ENCODE results near the gene FAM13C. TPM values are rescaled to one million over a fixed set of nuclear protein-coding genes. Genes with fewer than 3 reads are reported as not detected.
"Not testable (repeated sequence)": the region's sequence is repeated elsewhere in the genome, so short reads cannot be mapped to it uniquely, and the experiment has no call there.

Gene FAM13C
- total and polyA plus RNA-seq, 2 experiments from 2014 or later = 7.2 to 13.4 TPM

DNA sequence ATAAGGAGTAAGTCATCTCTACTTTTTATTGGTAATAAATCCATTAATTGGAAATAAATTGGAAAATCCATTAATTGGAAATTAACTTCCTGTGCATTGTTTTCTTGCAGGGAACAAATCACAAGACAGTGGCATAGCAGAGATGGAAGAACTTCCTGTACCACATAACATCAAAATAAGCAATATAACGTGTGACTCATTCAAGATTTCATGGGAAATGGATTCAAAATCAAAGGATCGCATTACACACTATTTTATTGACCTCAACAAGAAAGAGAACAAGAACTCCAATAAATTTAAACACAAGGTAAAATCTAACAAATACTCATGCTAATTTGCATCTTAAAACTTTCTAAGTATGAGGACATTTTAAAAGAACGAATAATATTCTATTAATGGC lies 128.2 kb downstream of the FAM13C start:
- H3K4me3 ChIP-seq = no peak overlapping the region

DNA sequence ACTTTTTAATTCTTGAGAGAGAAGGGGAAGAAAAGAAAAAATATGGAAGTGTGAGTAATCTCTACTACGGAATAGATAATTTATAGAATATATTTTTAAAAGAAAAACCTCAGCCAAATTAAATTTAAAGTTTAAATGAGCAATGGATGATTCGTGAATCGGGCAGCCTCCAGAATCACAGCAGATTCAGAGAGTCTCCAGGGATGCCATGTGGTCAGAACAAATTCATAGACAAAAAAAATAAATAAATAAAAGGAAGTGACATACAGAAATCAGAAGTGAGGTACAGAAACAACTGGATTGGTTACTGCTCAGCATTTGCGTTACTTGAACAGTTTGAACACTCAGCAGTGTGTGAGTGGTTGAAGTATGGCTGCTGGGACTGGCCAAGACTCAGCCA lies 132.9 kb downstream of the FAM13C start:
- Histone ChIP-seq H3K27me3 (no peaks in the 10 kb centered on the region), H3K9me3 (ENCODE audit: low read depth) (no peaks in the 10 kb centered on the region), H3K4me1 (ENCODE audit: low read depth) (no peaks in the 10 kb centered on the region), H3K36me3 (no peaks in the 10 kb centered on the region), H3K4me3 (no peak overlapping the region), H3K27ac (no peak overlapping the region)
- DNase-seq (ENCODE audit: low read depth in 1 of 2, low spot score in 1 of 2) = no peak
- TF ChIP-seq, protein P1, sequence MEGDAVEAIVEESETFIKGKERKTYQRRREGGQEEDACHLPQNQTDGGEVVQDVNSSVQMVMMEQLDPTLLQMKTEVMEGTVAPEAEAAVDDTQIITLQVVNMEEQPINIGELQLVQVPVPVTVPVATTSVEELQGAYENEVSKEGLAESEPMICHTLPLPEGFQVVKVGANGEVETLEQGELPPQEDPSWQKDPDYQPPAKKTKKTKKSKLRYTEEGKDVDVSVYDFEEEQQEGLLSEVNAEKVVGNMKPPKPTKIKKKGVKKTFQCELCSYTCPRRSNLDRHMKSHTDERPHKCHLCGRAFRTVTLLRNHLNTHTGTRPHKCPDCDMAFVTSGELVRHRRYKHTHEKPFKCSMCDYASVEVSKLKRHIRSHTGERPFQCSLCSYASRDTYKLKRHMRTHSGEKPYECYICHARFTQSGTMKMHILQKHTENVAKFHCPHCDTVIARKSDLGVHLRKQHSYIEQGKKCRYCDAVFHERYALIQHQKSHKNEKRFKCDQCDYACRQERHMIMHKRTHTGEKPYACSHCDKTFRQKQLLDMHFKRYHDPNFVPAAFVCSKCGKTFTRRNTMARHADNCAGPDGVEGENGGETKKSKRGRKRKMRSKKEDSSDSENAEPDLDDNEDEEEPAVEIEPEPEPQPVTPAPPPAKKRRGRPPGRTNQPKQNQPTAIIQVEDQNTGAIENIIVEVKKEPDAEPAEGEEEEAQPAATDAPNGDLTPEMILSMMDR (IDR thresholded peaks at IDR 0.05; ENCODE audit: low read depth, low read length) = no peak

More for the DNA sequence above, 128.2 kb downstream of the FAM13C start:
- H3K9me3 ChIP-seq (ENCODE audit: low read depth) = no peaks in the 10 kb centered on the region
- no peaks in the 10 kb centered on the region for H3K4me1 ChIP-seq (ENCODE audit: low read depth)
- no peak for DNase-seq (ENCODE audit: low read depth in 1 of 2, low spot score in 1 of 2)
- H3K27ac ChIP-seq = no peak overlapping the region
- no peaks in the 10 kb centered on the region for H3K27me3 ChIP-seq
- no peaks in the 10 kb centered on the region for H3K36me3 ChIP-seq
- TF ChIP-seq, protein P1 (IDR thresholded peaks at IDR 0.05; ENCODE audit: low read depth, low read length) = no peak

DNA sequence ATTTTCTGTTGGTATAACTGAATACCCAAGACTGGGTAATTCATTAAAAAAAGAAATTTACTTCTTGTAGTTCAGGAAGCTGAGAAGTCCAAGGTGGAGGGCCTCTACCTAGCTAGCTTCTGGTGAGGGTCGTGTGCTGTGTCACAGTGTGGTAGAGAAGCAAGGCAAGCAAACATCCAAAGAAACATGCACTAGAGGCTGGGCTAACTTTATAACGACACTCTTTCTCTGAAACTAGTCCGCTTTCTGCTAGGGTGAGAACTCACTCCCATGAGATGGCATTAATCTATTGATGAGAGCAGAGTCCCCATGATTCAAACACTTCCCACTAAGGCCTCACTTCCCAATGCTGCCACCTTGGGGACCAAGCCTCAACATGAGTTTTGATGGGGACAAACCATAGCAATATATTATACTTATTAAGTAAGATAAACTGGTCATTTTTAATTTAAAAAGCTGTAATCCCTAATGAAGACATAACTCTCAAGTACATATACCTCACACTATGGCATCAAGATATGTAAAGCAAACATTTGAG lies 135.1 kb downstream of the FAM13C start:
- no peak overlapping the region for H3K4me3 ChIP-seq
- no peaks in the 10 kb centered on the region for H3K27me3 ChIP-seq
- TF ChIP-seq, protein P1 (IDR thresholded peaks at IDR 0.05; ENCODE audit: low read depth, low read length) = no peak
- no peaks in the 10 kb centered on the region for H3K4me1 ChIP-seq (ENCODE audit: low read depth)
- H3K36me3 ChIP-seq = no peaks in the 10 kb centered on the region
- H3K9me3 ChIP-seq (ENCODE audit: low read depth) = no peaks in the 10 kb centered on the region
- DNase-seq (ENCODE audit: low read depth in 1 of 2, low spot score in 1 of 2) = no peak
- no peak overlapping the region for H3K27ac ChIP-seq

DNA sequence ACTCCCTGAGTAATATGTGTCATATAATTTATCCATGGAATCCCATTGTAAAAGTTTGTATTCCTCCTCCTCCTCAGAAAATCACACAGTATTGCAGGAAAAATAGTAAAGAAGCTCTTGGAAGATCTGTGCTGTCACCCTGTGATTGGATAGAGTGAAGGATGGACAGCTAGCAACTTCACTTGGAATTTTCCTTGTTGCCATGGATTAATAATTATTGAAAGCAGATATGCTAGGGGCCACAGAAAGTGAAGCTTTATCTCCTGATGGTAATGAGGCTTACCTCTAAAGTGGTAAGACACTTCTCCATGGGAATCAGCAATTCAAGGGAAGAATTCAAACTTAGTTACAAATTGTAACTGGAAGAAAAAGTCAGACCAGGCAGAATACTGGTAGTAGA lies 137.1 kb downstream of the FAM13C start:
- TF ChIP-seq, protein P1 (IDR thresholded peaks at IDR 0.05; ENCODE audit: low read depth, low read length) = no peak
- H3K4me3 ChIP-seq = no peak overlapping the region
- DNase-seq (ENCODE audit: low read depth in 1 of 2, low spot score in 1 of 2) = no peak
- H3K4me1 ChIP-seq (ENCODE audit: low read depth) = no peaks in the 10 kb centered on the region
- H3K27ac ChIP-seq = no peak overlapping the region
- H3K27me3 ChIP-seq = no peaks in the 10 kb centered on the region
- H3K36me3 ChIP-seq = no peaks in the 10 kb centered on the region
- H3K9me3 ChIP-seq (ENCODE audit: low read depth) = no peaks in the 10 kb centered on the region

DNA sequence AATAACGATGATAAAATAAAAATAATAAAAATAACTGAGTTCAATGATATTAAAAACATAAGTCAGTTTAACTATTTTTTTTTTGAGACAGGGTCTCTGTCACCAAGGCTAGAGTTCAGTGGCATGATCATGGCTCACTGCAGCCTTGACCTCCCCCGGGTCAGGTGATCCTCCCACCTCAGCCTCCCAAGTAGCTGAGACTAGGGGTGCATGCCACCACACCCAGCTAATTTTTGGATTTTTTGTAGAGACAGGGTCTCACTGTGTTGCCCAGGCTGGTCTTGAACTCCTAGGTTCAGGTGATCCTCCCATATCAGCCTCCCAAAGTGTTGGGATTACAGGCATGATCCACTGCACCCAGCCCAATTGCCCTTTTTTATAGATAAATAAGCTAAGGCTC lies 138.8 kb downstream of the FAM13C start:
- H3K4me3 ChIP-seq; H3K4me1 ChIP-seq (ENCODE audit: low read depth); H3K27ac ChIP-seq; H3K36me3 ChIP-seq; DNase-seq (ENCODE audit: low read depth in 1 of 2, low spot score in 1 of 2); H3K27me3 ChIP-seq; H3K9me3 ChIP-seq (ENCODE audit: low read depth): not testable (repeated sequence)

DNA sequence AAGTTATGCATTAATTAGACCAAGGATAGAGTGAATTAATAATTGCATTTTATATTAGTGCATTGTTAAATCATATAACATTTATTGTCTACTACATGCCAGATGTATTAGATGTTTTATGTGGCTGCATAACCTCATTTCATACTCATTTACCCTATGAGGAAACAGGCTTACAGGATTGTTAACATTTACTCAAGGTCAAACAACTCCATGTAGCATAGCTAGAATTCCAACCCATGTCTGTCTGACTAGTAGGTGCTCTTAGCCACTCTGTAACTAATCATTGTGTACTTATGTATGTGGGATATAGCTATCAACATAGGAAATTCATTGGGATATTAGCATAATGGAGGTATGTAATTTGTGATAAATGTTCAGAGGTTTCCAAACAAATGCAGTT lies 139.6 kb downstream of the FAM13C start:
- peak in 1 of 2 donors; percentile 64 for DNase-seq (ENCODE audit: low read depth in 1 of 2, low spot score in 1 of 2)
- no peak overlapping the region for H3K27ac ChIP-seq
- no peaks in the 10 kb centered on the region for H3K9me3 ChIP-seq (ENCODE audit: low read depth)
- no peaks in the 10 kb centered on the region for H3K27me3 ChIP-seq
- no peak overlapping the region for H3K4me3 ChIP-seq
- no peaks in the 10 kb centered on the region for H3K4me1 ChIP-seq (ENCODE audit: low read depth)
- TF ChIP-seq, protein P1 (IDR thresholded peaks at IDR 0.05; ENCODE audit: low read depth, low read length) = no peak
- no peaks in the 10 kb centered on the region for H3K36me3 ChIP-seq
